Astrocyte (in vitro differentiated cells and primary cell): ENCODE results near the gene CTNNA3.

Source experiments
- CTCF ChIP-seq: IDR thresholded peaks from 2 replicates; pipeline ENCODE4 v1.5.1; 2011; ENCODE audit warnings: low read depth, mild to moderate bottlenecking, inconsistent platforms, low read length, moderate library complexity; ENCODE audit not compliant: insufficient read depth
- EZH2 ChIP-seq: IDR thresholded peaks from 2 replicates; pipeline ENCODE4 v1.6.1; 2012; ENCODE audit warnings: mild to moderate bottlenecking, low read length, inconsistent platforms; ENCODE audit not compliant: insufficient read depth

DNA sequence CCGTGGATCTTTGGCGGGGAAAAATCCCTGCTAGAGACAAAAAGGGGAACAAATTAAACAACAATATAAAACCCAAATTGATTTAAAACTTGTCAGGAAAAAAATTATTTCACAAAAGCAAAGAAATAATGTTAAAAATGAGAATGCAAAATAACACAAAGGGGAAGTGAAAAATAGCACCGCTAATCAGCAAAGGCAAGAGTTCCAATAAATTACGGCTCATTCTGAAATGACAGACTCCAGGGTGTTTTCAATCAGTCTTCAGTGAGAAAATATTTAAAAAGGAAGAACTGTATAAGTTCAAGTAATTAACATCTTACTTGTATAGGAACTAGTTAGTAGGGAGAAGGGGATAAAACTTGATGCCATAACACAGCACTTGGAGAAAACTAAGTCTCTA, 433.3 kb downstream of the CTNNA3 start:
- TF ChIP-seq CTCF (no peak), EZH2 (no peak)
